ENCODE results near the gene SND1.

The SND1 gene

GRCh38 chr7:127683776-127684681, 32.0 kb downstream of the SND1 start:
- H3K4me3 ChIP-seq = no peak overlapping the region
- TF ChIP-seq, protein P1, sequence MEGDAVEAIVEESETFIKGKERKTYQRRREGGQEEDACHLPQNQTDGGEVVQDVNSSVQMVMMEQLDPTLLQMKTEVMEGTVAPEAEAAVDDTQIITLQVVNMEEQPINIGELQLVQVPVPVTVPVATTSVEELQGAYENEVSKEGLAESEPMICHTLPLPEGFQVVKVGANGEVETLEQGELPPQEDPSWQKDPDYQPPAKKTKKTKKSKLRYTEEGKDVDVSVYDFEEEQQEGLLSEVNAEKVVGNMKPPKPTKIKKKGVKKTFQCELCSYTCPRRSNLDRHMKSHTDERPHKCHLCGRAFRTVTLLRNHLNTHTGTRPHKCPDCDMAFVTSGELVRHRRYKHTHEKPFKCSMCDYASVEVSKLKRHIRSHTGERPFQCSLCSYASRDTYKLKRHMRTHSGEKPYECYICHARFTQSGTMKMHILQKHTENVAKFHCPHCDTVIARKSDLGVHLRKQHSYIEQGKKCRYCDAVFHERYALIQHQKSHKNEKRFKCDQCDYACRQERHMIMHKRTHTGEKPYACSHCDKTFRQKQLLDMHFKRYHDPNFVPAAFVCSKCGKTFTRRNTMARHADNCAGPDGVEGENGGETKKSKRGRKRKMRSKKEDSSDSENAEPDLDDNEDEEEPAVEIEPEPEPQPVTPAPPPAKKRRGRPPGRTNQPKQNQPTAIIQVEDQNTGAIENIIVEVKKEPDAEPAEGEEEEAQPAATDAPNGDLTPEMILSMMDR (IDR thresholded peaks at IDR 0.05) = no peak
- no peak overlapping the region for H3K27ac ChIP-seq
- DNase-seq (ENCODE audit: low spot score) = no peak

- TF ChIP-seq, protein P1 (IDR thresholded peaks at IDR 0.05) = no peak
- Histone ChIP-seq H3K27ac (no peak overlapping the region), H3K4me3 (no peak overlapping the region)
- no peak for DNase-seq (ENCODE audit: low spot score)
Measured at GRCh38 chr7:127689194-127689772, 37.3 kb downstream of the SND1 start.

DNA sequence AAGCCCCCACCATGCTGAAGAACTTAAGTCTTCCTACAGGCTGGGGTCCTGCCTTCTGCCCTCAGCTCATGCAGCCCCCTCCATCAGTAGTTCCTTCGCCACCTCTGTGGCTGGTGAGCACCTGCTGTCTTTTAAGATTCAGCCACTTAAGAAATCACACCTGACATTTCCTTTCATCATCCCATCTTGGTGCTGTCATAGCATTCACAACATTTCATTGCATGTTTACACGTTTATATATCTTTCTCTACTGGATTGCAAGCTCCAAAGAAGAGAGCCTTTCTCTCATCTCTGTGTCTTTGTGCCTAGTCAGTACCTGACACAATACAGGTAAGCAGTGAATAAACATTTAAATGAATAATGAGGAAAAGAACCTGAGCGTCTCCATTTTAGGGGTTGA, 38.3 kb downstream of the SND1 start:
- no peak overlapping the region for H3K4me3 ChIP-seq
- TF ChIP-seq, protein P1 (IDR thresholded peaks at IDR 0.05) = no peak
- DNase-seq (ENCODE audit: low spot score) = no peak

GRCh38 chr7:127690806-127691205, 38.8 kb downstream of the SND1 start:
- TF ChIP-seq, protein P1 (IDR thresholded peaks at IDR 0.05) = no peak
- no peak overlapping the region for H3K27ac ChIP-seq
- no peak overlapping the region for H3K4me3 ChIP-seq

More for the DNA sequence above, 38.3 kb downstream of the SND1 start:
- H3K27ac ChIP-seq = no peak overlapping the region

DNA sequence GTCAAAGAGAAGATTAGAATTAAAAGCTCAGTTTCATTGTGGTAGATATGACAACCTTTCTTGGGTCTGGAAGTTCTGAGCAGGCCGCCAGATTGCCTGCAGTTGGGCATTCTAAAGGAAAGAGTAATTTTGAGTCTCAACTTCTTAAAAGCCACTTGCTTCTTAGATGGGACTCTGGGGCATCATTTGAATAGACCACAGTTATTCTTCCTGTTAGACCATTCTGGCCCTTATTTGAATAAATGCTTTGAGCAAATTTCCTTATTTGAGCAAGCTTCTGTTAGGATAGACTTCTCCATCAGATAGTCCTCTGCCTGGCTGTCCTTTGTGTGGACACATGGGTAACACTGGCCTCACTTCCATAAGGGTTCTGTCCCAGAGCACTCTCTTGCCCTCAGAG, 40.2 kb downstream of the SND1 start:
- DNase-seq (ENCODE audit: low spot score) = no peak
- H3K27ac ChIP-seq = no peak overlapping the region
- no peak overlapping the region for H3K4me3 ChIP-seq
- TF ChIP-seq, protein P1 (IDR thresholded peaks at IDR 0.05) = no peak

More at GRCh38 chr7:127690806-127691205, 38.8 kb downstream of the SND1 start:
- DNase-seq (ENCODE audit: low spot score) = no peak

DNA sequence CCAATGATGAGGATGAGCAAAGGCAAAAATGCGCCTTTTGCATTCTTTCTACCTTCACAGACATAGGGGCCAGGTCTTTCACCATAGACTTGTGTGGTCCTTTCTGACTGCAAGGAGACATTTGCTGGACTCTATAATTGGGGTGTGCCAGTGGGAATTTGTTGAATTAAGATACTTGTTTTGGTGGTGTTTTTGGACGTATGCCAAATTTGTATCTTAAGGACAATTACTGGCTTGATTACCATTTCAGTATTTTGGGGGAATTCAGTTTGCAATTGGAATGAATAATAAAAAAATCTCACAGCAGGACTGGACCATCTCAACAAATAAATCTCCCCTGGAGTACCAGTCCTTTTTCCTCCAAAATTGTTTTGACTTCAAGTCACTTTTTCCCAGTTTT, 47.9 kb downstream of the SND1 start:
- TF ChIP-seq, protein P1 (IDR thresholded peaks at IDR 0.05) = no peak
- DNase-seq (ENCODE audit: low spot score) = no peak
- Histone ChIP-seq H3K27ac (no peak overlapping the region), H3K4me3 (no peak overlapping the region)
